Heart left ventricle (tissue), 13 donors: Measurements from ENCODE around the gene SOHLH2.

Experiments used
- CTCF ChIP-seq, 12 donors: fragments of 200-600 bp; sonication (generic) in 4 of 12; IDR thresholded peaks; one replicate each; pipeline versions ENCODE4 v1.5.0 to v1.8.0; 2018 to 2022; ENCODE audit warnings: antibody characterized with exemption in 12 of 12, mild to moderate bottlenecking in 5 of 12
- POLR2A ChIP-seq, 2 donors: fragments of 450-650 bp; IDR thresholded peaks; one replicate each; pipeline ENCODE4 v1.6.1; 2017; ENCODE audit warnings: antibody characterized with exemption in 2 of 2, mild to moderate bottlenecking in 2 of 2, moderate library complexity in 2 of 2
- donor health status: ischemic (EF 13 %, LVEDD 7.1; RV severe dilation, severe dysfunction).
- donor health status: DM: no; HTN: yes; CAD: no.
- donor health status: DM: no; HTN: no; CAD: no.
- donor health status: ischemic (EF 25% LVEDD 6.9; RV normal size, moderate dysfunction).
- donor health status: ischemic (EF 25% LVEDD 5.7; RV mildly dilated, moderate dysfunction).
- donor health status: ischemic (EF 35%, LVEDD 5.7; RV mildly dilated, moderate dysfunction).
- donor health status: nonischemic (EF 11% LVEDD 7.7; RV severe dilation, severe dysfunction).
- donor health status: DM: yes; HTN: yes; CAD: no.
- donor health status: PGD.
- donor health status: ischemic (EF 29% LVEDD 5.4; RV normal size, mild dysfunction).
- donor health status: nonischemic (EF 23%, LVEDD 6.1; RV moderate dilation, normal function).

GRCh38 chr13:36142735-36143134 lies 71.6 kb downstream of the SOHLH2 start:
- no peak for TF ChIP-seq CTCF (IDR thresholded peaks at IDR 0.05)
- no peak for TF ChIP-seq POLR2A (IDR thresholded peaks at IDR 0.05)
